ENCODE measurements around the gene MGAT3.

- TF ChIP-seq CTCF (IDR thresholded peaks at IDR 0.05), result no peak
- TF ChIP-seq POLR2A (IDR thresholded peaks at IDR 0.05), result no peak
- TF ChIP-seq EP300 (IDR thresholded peaks at IDR 0.05), result no peak
Measured at GRCh38 chr22:39430576-39431150, 26.1 kb upstream of the MGAT3 start.
